Dedifferentiated amniotic fluid mesenchymal stem cell (primary cell): ENCODE measurements around the gene HOXA7.

ENCODE experiments used
- DNase-seq: peaks from one replicate; pipeline ENCODE4 v3.0.0-alpha.2; 2016; ENCODE audit errors: extremely low spot score

The HOXA7 gene

GRCh38 chr7:27107391-27108381 is 48.8 kb downstream of the HOXA7 start:
- no peak for DNase-seq

GRCh38 chr7:27106901-27107240 is 49.6 kb downstream of the HOXA7 start:
- no peak for DNase-seq

- no peak for DNase-seq
Observed at GRCh38 chr7:27106181-27106900, 50.1 kb downstream of the HOXA7 start.

GRCh38 chr7:27105301-27106031 is 51.0 kb downstream of the HOXA7 start:
- no peak for DNase-seq

GRCh38 chr7:27104341-27105058 is 52.0 kb downstream of the HOXA7 start:
- no peak for DNase-seq
